ENCODE data around the gene DRG1. TPM values are rescaled to one million over a fixed set of nuclear protein-coding genes. Genes with fewer than 3 reads are reported as not detected.

The DRG1 gene
- total RNA-seq, 1 experiment from 2014 or later, result 79.2 TPM

- Mint-ChIP-seq H3K27me3 (ENCODE audit: low read depth) (no peaks in the 10 kb centered on the region), H3K27ac (no peak overlapping the region), H3K9me3 (no peaks in the 10 kb centered on the region), H3K4me3 (no peak overlapping the region), H3K36me3 (no peaks in the 10 kb centered on the region), H3K4me1 (peaks cover 12% of the 10 kb centered on the region)
- DNase-seq (ENCODE audit: low spot score) (peak; percentile 37), ATAC-seq (no peak)
- POLR2A ChIA-PET, result interaction anchor here (0.5 kb wide), 1 partner anchor 27 kb away, joined by 3 read pairs; no protein-coding TSS in a partner anchor
- no peak for TF ChIP-seq GABPB1 (CRISPR knock-in tag; IDR thresholded peaks at IDR 0.05)
- TF ChIP-seq PRRX2 (CRISPR knock-in tag; IDR thresholded peaks at IDR 0.05), result no peak
- TF ChIP-seq ARID4B (CRISPR knock-in tag; IDR thresholded peaks at IDR 0.05; ENCODE audit: borderline replicate concordance), result no peak
- no peak for TF ChIP-seq AFF4 (CRISPR knock-in tag; IDR thresholded peaks at IDR 0.05; ENCODE audit: borderline replicate concordance)
- no peak for TF ChIP-seq TEAD1 (CRISPR knock-in tag; IDR thresholded peaks at IDR 0.05)
- no peak for TF ChIP-seq NFYB (CRISPR knock-in tag; conservative IDR thresholded peaks at IDR 0.05; ENCODE audit: low read depth)
- CTCF ChIA-PET, result interaction anchor here (1.0 kb wide), 2 partner anchors 101 to 620 kb away, joined by 3 read pairs; no protein-coding TSS in a partner anchor
Measured at GRCh38 chr22:31350410-31350863, 49.0 kb upstream of the DRG1 start.

GRCh38 chr22:31354515-31354914, 44.9 kb upstream of the DRG1 start:
- Mint-ChIP-seq H3K27ac (no peak overlapping the region), H3K9me3 (no peaks in the 10 kb centered on the region), H3K4me1 (peaks cover 7% of the 10 kb centered on the region), H3K36me3 (no peaks in the 10 kb centered on the region), H3K4me3 (no peak overlapping the region), H3K27me3 (ENCODE audit: low read depth) (no peaks in the 10 kb centered on the region; the same call in 1 of the 2 replicates)
- ATAC-seq, result no peak
- DNase-seq (ENCODE audit: low spot score), result no peak
- no peak for TF ChIP-seq MYBL2 (CRISPR knock-in tag; IDR thresholded peaks at IDR 0.05)
- no peak for TF ChIP-seq SMAD4 (CRISPR knock-in tag; IDR thresholded peaks at IDR 0.05)
- no peak for TF ChIP-seq GABPB1 (CRISPR knock-in tag; IDR thresholded peaks at IDR 0.05)
- no peak for TF ChIP-seq FOXP4 (CRISPR knock-in tag; IDR thresholded peaks at IDR 0.05)
- no peak for TF ChIP-seq STAT6 (CRISPR knock-in tag; conservative IDR thresholded peaks at IDR 0.05; ENCODE audit: low read depth)
- no peak for TF ChIP-seq EMX1 (CRISPR knock-in tag; IDR thresholded peaks at IDR 0.05)
- no peak for TF ChIP-seq NFE2L1 (CRISPR knock-in tag; IDR thresholded peaks at IDR 0.05)
- CTCF ChIA-PET, result no interaction called here
- POLR2A ChIA-PET, result interaction anchor here (0.6 kb wide), 1 partner anchor 816 kb away, joined by 4 read pairs; no protein-coding TSS in a partner anchor
